ENCODE measurements around the gene MED16. TPM values are rescaled to one million over a fixed set of nuclear protein-coding genes. Genes with fewer than 3 reads are reported as not detected.

MED16 gene
- total RNA-seq, 1 donor from 2014 or later: 41.4 TPM

GRCh38 chr19:919199-920050, 26.4 kb upstream of the MED16 start:
- TF ChIP-seq EZH2 (IDR thresholded peaks at IDR 0.05; ENCODE audit: insufficient read depth, low read length) (peak; percentile 84), CTCF (IDR thresholded peaks at IDR 0.05; ENCODE audit: insufficient read depth, low read depth, low read length) (no peak)
- H3K27ac Mint-ChIP-seq (ENCODE audit: unreplicated experiment): no peak overlapping the region
- H3K4me1 Mint-ChIP-seq (ENCODE audit: low read depth, unreplicated experiment): no peaks in the 10 kb centered on the region
- Histone ChIP-seq H4K20me1 (ENCODE audit: insufficient read depth, low read length) (no peaks in the 10 kb centered on the region), H2AFZ (ENCODE audit: low read depth, low read length) (no peak overlapping the region), H3K36me3 (ENCODE audit: insufficient read depth, low read length) (no peaks in the 10 kb centered on the region), H3K27me3 (ENCODE audit: insufficient read depth, low read length) (peaks cover 29% of the 10 kb centered on the region), H3K27ac (ENCODE audit: low read depth, low read length) (no peak overlapping the region), H3K79me2 (ENCODE audit: insufficient read depth, low read length) (no peaks in the 10 kb centered on the region), H3K9ac (ENCODE audit: low read length) (no peak overlapping the region), H3K4me3 (ENCODE audit: insufficient read depth, low read depth, low read length) (no peak overlapping the region), H3K4me1 (ENCODE audit: insufficient read depth, low read length) (peaks cover 5% of the 10 kb centered on the region), H3K4me2 (ENCODE audit: low read length) (no peak overlapping the region), H3K9me3 (ENCODE audit: insufficient read depth, low read depth, low read length) (no peaks in the 10 kb centered on the region)
- no peak overlapping the region for H3K4me3 Mint-ChIP-seq (ENCODE audit: unreplicated experiment)
- H3K9me3 Mint-ChIP-seq (ENCODE audit: unreplicated experiment): peaks cover 2% of the 10 kb centered on the region
- DNase-seq (ENCODE audit: low read depth) (no peak), FAIRE-seq (no peak)
- H3K27me3 Mint-ChIP-seq (ENCODE audit: low read depth, unreplicated experiment): peaks cover 12% of the 10 kb centered on the region
- H3K36me3 Mint-ChIP-seq (ENCODE audit: low read depth, unreplicated experiment): no peaks in the 10 kb centered on the region

GRCh38 chr19:918481-919198, 25.7 kb upstream of the MED16 start:
- peaks cover 6% of the 10 kb centered on the region for H3K4me1 ChIP-seq (ENCODE audit: insufficient read depth, low read length)
- peaks cover 29% of the 10 kb centered on the region for H3K27me3 ChIP-seq (ENCODE audit: insufficient read depth, low read length)
- no peaks in the 10 kb centered on the region for H4K20me1 ChIP-seq (ENCODE audit: insufficient read depth, low read length)
- Mint-ChIP-seq H3K4me1 (ENCODE audit: low read depth, unreplicated experiment) (no peaks in the 10 kb centered on the region), H3K4me3 (ENCODE audit: unreplicated experiment) (no peak overlapping the region), H3K36me3 (ENCODE audit: low read depth, unreplicated experiment) (no peaks in the 10 kb centered on the region), H3K27ac (ENCODE audit: unreplicated experiment) (no peak overlapping the region), H3K9me3 (ENCODE audit: unreplicated experiment) (peaks cover 2% of the 10 kb centered on the region), H3K27me3 (ENCODE audit: low read depth, unreplicated experiment) (peaks cover 12% of the 10 kb centered on the region)
- no peak overlapping the region for H3K4me2 ChIP-seq (ENCODE audit: low read length)
- no peaks in the 10 kb centered on the region for H3K36me3 ChIP-seq (ENCODE audit: insufficient read depth, low read length)
- no peak overlapping the region for H2AFZ ChIP-seq (ENCODE audit: low read depth, low read length)
- no peak overlapping the region for H3K9ac ChIP-seq (ENCODE audit: low read length)
- no peak overlapping the region for H3K27ac ChIP-seq (ENCODE audit: low read depth, low read length)
- FAIRE-seq (no peak), DNase-seq (ENCODE audit: low read depth) (no peak)
- H3K4me3 ChIP-seq (ENCODE audit: insufficient read depth, low read depth, low read length): no peak overlapping the region
- H3K79me2 ChIP-seq (ENCODE audit: insufficient read depth, low read length): no peaks in the 10 kb centered on the region
- TF ChIP-seq CTCF (IDR thresholded peaks at IDR 0.05; ENCODE audit: insufficient read depth, low read depth, low read length): no peak
- no peak for TF ChIP-seq EZH2 (IDR thresholded peaks at IDR 0.05; ENCODE audit: insufficient read depth, low read length)
- H3K9me3 ChIP-seq (ENCODE audit: insufficient read depth, low read depth, low read length): no peaks in the 10 kb centered on the region

GRCh38 chr19:918152-918437, 25.1 kb upstream of the MED16 start:
- DNase-seq (ENCODE audit: low read depth) (no peak), FAIRE-seq (no peak)
- Histone ChIP-seq H4K20me1 (ENCODE audit: insufficient read depth, low read length) (no peaks in the 10 kb centered on the region), H3K9me3 (ENCODE audit: insufficient read depth, low read depth, low read length) (no peaks in the 10 kb centered on the region), H3K4me2 (ENCODE audit: low read length) (no peak overlapping the region), H3K4me1 (ENCODE audit: insufficient read depth, low read length) (peaks cover 10% of the 10 kb centered on the region), H3K9ac (ENCODE audit: low read length) (no peak overlapping the region), H2AFZ (ENCODE audit: low read depth, low read length) (no peak overlapping the region), H3K4me3 (ENCODE audit: insufficient read depth, low read depth, low read length) (no peak overlapping the region), H3K79me2 (ENCODE audit: insufficient read depth, low read length) (no peaks in the 10 kb centered on the region), H3K27ac (ENCODE audit: low read depth, low read length) (no peak overlapping the region), H3K36me3 (ENCODE audit: insufficient read depth, low read length) (no peaks in the 10 kb centered on the region), H3K27me3 (ENCODE audit: insufficient read depth, low read length) (peaks cover 29% of the 10 kb centered on the region)
- no peaks in the 10 kb centered on the region for H3K36me3 Mint-ChIP-seq (ENCODE audit: low read depth, unreplicated experiment)
- H3K4me1 Mint-ChIP-seq (ENCODE audit: low read depth, unreplicated experiment): no peaks in the 10 kb centered on the region
- H3K27ac Mint-ChIP-seq (ENCODE audit: unreplicated experiment): no peak overlapping the region
- no peak overlapping the region for H3K4me3 Mint-ChIP-seq (ENCODE audit: unreplicated experiment)
- H3K9me3 Mint-ChIP-seq (ENCODE audit: unreplicated experiment): peaks cover 2% of the 10 kb centered on the region
- peaks cover 12% of the 10 kb centered on the region for H3K27me3 Mint-ChIP-seq (ENCODE audit: low read depth, unreplicated experiment)
- TF ChIP-seq EZH2 (IDR thresholded peaks at IDR 0.05; ENCODE audit: insufficient read depth, low read length): peak; percentile 26
- no peak for TF ChIP-seq CTCF (IDR thresholded peaks at IDR 0.05; ENCODE audit: insufficient read depth, low read depth, low read length)

All from astrocyte (in vitro differentiated cells and primary cell).